ENCODE measurements around the gene MACO1. TPM values are rescaled to one million over a fixed set of nuclear protein-coding genes. Genes with fewer than 3 reads are reported as not detected.

The MACO1 gene
- total RNA-seq, 2 donors from 2014 or later = 14.0 to 14.5 TPM

- no peaks in the 10 kb centered on the region for H3K9me3 ChIP-seq
- no peak overlapping the region for H3K4me3 ChIP-seq
- no peaks in the 10 kb centered on the region for H3K27me3 ChIP-seq
- peaks cover 35% of the 10 kb centered on the region for H3K36me3 ChIP-seq
- no peak for TF ChIP-seq CTCF (IDR thresholded peaks at IDR 0.05)
- DNase-seq (ENCODE audit: low spot score) = no peak
- H3K27ac ChIP-seq = no peak overlapping the region
- no peaks in the 10 kb centered on the region for H3K4me1 ChIP-seq
Observed at GRCh38 chr1:25486602-25487001, 55.9 kb downstream of the MACO1 start.

- DNase-seq (ENCODE audit: low spot score) = no peak
- Histone ChIP-seq H3K36me3 (peaks cover 46% of the 10 kb centered on the region), H3K4me3 (no peak overlapping the region), H3K27ac (no peak overlapping the region), H3K9me3 (no peaks in the 10 kb centered on the region), H3K27me3 (no peaks in the 10 kb centered on the region), H3K4me1 (no peaks in the 10 kb centered on the region)
- peak in 1 of 2 donors; percentile 43 for TF ChIP-seq CTCF (IDR thresholded peaks at IDR 0.05)
Observed at GRCh38 chr1:25487628-25488027, 56.9 kb downstream of the MACO1 start.

GRCh38 chr1:25492323-25492722 is 61.6 kb downstream of the MACO1 start:
- no peak for DNase-seq (ENCODE audit: low spot score)
- peaks cover 66% of the 10 kb centered on the region for H3K36me3 ChIP-seq
- no peaks in the 10 kb centered on the region for H3K9me3 ChIP-seq
- no peaks in the 10 kb centered on the region for H3K27me3 ChIP-seq
- H3K4me1 ChIP-seq = no peaks in the 10 kb centered on the region
- H3K4me3 ChIP-seq = no peak overlapping the region
- no peak for TF ChIP-seq CTCF (IDR thresholded peaks at IDR 0.05)
- H3K27ac ChIP-seq = no peak overlapping the region

GRCh38 chr1:25494952-25495351 is 64.3 kb downstream of the MACO1 start:
- H3K27ac ChIP-seq = no peak overlapping the region
- H3K27me3 ChIP-seq = no peaks in the 10 kb centered on the region
- no peaks in the 10 kb centered on the region for H3K9me3 ChIP-seq
- no peak overlapping the region for H3K4me3 ChIP-seq
- no peak for DNase-seq (ENCODE audit: low spot score)
- no peaks in the 10 kb centered on the region for H3K4me1 ChIP-seq
- H3K36me3 ChIP-seq = peaks cover 68% of the 10 kb centered on the region
- TF ChIP-seq CTCF (IDR thresholded peaks at IDR 0.05) = no peak

GRCh38 chr1:25500694-25501093 is 70.0 kb downstream of the MACO1 start:
- TF ChIP-seq CTCF (IDR thresholded peaks at IDR 0.05) = no peak
- H3K9me3 ChIP-seq = no peaks in the 10 kb centered on the region
- H3K36me3 ChIP-seq = peaks cover 23% of the 10 kb centered on the region
- no peak overlapping the region for H3K4me3 ChIP-seq
- H3K27me3 ChIP-seq = no peaks in the 10 kb centered on the region
- DNase-seq (ENCODE audit: low spot score) = no peak
- H3K4me1 ChIP-seq = peaks cover 0 to 24% of the 10 kb centered on the region in 2 donors
- no peak overlapping the region for H3K27ac ChIP-seq

All from right atrium auricular region (tissue), 2 donors.